Colon (tissue), 2 donors: ENCODE measurements around the gene KCNQ1.

ENCODE experiments used
- FAIRE-seq: peaks from 2 replicates; lab custom pipeline; 2012; peaks lifted over from hg19 to GRCh38; lab: Jason Lieb, UNC
- donor health status: control.
- donor health status: control.

Gene KCNQ1

GRCh38 chr11:2523821-2524391 is 79.1 kb downstream of the KCNQ1 start:
- no peak for FAIRE-seq

DNA sequence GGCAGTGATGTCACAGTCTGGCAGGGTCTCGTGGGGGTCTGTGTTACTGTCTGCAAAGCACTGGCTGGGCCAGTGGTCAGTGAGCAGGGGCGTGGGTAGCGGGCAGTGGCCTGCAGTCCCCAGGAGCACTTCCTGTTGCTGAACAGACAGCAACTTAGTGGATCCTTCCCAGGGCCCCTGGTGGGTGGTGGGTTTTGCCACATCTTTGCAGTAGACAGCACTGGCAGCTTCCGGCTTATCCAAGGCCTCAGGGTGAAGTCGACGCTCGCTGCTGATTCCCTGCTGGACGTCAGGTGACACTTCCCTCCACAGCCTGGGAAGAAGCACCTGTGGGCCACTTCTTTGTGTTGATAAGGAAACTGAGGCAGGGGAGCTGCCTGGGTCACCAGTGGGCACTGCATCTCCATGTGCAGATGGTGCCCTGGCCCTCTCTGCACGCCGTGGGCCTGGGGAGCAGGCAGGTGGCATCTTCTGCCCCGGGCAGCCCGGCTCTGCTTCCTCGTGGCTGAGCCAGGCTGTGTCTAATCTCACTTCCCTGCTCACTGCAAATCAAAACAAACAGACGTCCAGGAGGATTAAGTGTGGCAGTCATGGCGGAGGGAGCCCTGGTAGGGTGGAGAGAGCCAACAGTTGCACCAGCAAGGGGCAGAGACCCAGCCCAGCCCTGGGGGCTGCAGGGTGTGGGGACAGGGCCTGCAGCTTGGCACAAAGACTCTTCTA is 79.8 kb downstream of the KCNQ1 start:
- no peak for FAIRE-seq

GRCh38 chr11:2525166-2525861 is 80.5 kb downstream of the KCNQ1 start:
- FAIRE-seq, result no peak

GRCh38 chr11:2525941-2526807 is 81.4 kb downstream of the KCNQ1 start:
- FAIRE-seq, result no peak

DNA sequence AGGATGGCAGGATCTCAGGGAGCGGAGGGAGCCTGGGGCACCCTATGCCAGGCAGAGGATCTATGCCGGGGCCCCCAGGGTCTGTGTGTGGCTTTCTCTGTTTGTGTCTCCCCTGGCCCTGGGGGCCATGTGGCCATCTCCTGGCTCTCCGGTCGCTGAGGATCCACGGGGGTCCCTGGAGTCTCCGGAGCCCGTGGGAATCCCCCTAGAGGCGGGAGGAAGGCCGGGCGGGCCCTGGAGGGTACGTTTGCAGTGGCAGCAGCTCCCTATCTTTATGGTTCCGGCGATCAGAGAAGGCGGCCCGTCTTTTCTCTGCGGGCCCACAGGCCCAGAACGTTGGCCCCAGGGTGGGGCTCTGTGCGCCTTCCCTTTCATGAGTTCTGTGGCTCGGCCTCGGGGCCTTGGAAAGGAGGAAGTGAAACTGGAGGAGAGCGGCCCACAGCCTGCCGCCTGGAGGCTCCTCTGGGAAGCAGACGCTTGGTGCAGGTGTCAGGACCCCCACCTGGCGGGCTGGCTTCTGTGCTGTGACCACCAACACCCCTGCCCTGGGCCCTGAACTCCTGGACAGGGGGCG is 82.1 kb downstream of the KCNQ1 start:
- FAIRE-seq, result no peak

- FAIRE-seq, result no peak
These were observed 82.9 kb downstream of the KCNQ1 start for GRCh38 chr11:2527621-2528291.

DNA sequence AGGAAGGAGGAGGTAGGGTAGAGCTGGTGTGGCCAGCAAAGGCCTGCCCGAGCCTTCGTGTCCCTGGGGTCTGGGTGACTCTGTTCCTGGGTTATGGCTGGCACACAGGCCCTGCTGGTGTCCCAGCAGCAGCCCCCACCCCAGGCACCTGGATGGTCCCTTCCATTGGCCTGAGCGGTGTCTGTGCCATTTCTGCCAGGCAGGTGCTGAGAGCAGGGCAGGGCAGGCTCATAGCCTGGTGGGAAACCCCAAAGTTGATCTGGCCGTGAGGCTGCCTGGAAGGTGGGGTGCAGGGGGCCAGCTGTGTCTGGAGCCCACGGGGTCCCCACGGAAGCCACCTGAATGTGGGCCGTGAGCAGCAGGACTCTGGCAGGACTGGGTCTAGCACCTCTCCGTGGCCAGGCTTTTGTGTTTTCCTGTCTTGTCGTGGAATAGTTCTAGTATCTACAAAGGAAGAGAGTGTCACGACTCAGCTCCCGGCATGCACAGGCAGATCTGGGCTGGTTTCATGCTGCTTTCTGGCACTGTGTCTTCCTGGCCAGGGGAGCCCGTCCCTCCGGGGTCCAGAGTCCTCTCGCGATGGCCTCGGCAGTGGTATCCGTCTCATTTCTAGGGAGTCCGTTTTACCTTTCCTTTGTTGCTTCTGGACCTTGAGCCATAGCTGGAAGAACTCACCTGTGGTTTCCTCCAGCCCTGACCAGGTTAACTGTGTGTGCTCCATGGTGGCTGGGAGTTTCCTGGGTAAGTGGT is 83.7 kb downstream of the KCNQ1 start:
- no peak for FAIRE-seq

DNA sequence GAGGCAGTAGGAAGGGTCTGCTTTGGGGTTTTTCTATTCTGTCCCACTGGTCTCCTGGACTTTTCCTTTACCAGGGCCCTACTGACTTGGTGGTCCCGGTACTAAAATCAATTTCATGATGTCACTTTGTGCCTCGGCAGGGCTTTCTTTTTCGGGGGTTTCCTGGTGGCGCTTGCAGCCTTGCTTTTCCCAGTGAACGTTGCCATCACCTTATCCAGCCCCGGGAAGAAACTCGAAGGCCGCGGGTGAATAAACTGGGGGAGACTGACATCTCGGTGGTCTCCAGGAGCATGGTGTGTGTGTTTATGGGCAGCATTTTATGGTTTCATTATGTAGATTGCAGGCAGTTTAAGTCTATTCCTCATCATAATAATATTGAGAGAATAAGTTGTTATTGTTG is 84.4 kb downstream of the KCNQ1 start:
- FAIRE-seq, result no peak

GRCh38 chr11:2529636-2530035 is 84.8 kb downstream of the KCNQ1 start:
- no peak for FAIRE-seq

DNA sequence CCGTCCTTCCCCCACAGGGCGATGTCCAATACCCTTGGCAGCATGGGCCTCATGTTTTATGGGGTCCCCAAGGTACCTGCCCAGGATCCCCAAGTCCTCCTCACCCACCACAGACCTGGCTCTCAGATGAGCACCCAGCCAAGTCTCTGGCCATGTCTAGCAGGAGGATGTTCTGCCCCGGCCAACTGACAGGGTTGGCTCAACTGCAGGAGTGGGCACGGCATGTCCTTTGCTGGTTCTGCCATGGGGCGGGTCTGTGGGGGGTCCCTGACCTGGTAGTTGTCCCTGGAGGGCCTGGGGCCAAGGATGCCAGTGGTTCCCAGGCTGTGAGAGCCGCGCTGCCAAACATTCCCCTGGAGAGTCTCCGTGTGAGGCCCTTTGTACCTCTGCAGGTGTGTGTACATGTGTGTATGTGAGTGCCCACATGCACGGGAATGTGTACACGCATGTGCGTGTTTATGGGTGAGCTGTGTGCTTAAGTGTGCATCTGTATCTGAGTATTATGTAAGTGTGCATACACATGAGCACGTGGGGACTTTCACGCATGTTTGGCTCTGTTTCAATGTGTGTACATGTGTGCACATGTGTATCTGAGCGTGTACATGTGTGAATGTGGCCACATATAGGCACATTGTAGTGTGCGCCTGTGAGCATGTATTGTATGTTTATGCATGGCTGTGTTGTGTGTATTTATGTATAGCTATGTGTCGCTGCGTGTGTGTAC is 85.5 kb downstream of the KCNQ1 start:
- FAIRE-seq, result no peak

- FAIRE-seq, result no peak
These were observed 86.0 kb downstream of the KCNQ1 start for GRCh38 chr11:2530855-2531200.

DNA sequence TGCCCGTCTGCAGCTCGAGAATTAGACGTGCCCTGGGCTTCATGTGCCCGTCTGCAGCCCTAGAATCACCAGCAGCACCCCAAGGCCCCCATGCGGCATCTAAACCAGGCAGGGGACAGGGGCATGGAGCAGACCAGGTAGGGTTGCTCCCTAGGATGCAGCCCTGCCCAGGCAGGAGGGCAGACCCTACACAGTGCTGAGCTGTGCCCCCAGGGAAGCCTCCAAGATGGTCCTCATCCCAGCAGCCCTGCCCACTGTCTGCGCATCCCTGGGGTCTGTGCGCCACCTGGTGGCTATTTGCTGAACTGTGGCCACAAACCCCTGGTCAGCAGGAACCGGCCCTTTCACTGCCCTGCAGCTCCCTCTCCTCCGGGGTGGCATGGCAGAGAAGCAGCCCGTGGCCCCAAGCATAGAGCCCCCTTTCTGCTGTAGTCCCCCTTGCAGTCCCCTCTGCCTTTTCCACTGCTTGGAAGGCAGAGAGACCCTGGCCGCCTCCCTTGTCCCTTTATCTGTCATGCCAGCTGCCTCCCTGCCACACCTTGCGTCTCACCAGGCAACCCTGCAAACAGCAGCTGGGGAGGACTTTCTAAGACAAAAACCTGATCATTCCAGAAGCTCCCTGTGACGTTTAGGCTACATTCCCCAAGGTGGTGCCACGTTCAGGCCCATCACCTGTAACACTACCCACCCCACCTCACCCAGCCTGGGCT is 86.6 kb downstream of the KCNQ1 start:
- no peak for FAIRE-seq

DNA sequence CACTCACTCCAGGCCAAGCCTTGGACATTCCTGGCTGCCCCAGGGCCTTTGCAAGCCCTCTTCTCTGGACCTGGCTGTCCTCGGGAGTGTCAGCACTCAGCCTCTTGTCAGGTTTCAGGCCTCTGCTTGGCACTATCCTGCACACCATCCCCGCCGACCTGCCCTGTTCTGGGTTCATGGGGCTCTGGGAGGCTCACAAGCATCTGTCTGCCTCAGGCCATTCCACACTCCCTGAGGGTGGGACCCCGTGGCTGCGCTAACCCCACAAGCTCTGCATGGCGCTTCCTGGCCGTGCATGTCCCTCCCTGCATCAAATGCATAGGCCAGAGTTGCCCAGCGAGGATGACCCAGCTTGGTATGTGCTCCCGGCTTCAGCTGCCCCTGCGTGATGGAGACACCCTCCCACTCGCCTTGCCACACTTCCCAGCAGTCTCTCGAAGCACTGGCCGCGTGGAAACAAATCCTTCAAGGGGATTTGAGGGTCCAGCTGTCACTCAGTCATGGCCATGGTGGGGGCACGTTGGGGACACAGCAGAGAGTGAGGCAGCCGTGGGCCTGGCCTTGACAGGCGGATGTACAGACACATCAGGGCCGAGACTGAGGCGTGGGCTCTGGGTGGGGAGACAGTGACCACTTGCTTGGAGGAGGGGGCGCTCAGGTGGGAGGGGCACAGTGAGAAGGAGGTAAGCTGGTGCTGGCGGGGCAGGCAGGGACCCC is 87.3 kb downstream of the KCNQ1 start:
- no peak for FAIRE-seq

GRCh38 chr11:2532704-2533586 is 88.1 kb downstream of the KCNQ1 start:
- no peak for FAIRE-seq

GRCh38 chr11:2533587-2534133 is 88.9 kb downstream of the KCNQ1 start:
- FAIRE-seq, result no peak

DNA sequence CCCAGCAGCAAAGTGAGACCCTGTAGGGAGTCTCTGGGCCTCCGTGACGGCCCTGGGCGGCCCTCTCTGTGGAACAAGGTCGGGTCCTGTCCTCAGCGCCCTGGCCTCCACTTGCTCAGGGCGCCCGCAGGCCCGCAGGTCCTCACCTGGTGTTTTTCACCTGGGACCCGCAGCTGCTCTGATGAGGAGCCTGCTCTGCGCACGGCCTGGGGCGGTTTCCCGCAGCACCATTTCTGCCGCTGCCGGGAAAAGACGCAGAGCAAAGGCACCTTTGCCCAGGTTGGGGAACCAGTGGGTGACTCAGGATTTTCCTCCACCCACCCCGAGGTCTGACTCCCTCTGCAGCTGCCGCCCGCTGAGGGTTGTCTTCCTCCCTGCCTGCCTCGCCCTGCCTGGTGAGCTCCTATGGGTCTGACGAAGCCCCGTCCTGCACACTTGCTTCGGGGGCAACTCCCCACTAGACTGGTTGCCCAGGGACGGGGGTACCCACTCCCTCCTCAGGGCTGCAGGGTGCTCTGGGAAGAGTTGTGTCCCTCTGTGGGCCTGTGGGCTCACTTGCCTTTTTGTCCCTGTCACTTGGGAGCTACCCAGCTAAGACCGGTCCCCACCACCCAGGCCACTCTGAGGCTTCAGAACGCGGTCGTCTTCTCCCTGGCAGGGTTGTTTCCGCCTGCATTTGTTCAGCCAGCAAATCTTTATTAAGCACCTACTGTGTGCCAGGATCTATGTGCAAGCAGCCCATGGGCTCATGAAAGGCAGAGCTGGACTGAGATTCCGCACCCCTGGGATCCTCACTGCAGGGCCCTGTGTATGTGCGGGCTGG is 89.5 kb downstream of the KCNQ1 start:
- no peak for FAIRE-seq
